NT2/D1 (cell line): ENCODE results near the gene GALK2.

Experiments
- YY1 ChIP-seq: IDR thresholded peaks from 2 replicates; pipeline ENCODE4 v1.6.1; 2011; ENCODE audit not compliant: insufficient read length, insufficient read depth
- ZNF274 ChIP-seq: IDR thresholded peaks from 2 replicates; pipeline ENCODE4 v1.6.1; 2011; ENCODE audit warnings: mild to moderate bottlenecking, low read depth, low read length

DNA sequence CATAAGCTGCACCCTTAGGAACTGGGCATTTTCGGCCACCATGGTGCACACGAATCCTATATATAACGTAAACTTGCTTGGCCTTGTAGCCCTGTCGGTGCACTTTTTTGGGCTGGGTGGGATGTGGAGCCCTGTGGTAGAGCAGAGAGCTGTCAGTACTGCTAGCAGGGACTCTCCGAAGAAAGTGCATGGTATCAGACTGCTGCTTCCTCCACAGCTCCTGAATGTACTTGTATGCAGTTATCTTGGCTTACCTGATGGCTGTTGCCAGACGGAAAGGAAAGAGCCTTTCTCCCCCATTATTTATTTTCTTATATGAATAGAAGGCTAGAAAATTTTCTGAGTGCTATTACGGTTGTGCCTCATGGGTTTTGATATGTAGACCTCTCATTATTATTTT lies 8.4 kb downstream of the GALK2 start:
- TF ChIP-seq YY1: no peak
- TF ChIP-seq ZNF274: no peak
